Activated CD4-positive, alpha-beta T cell treated with anti-CD3 and anti-CD28 coated beads, Interleukin-2, amount 10 ng/mL, durations not matched to agents 7 days and 5 days (primary cell): ENCODE data around the gene MORN1. TPM values are rescaled to one million over a fixed set of nuclear protein-coding genes. Genes with fewer than 3 reads are reported as not detected.
A peak's percentile ranks its signal among the peaks of the same experiment; 100 is the strongest.

Experiments
- CTCF ChIA-PET: fragments of 350-600 bp; sonication (Branson Sonifier 250); formaldehyde crosslinking; loops from one replicate; lab custom pipeline; 2021; ENCODE audit warnings: antibody characterized with exemption; lab: Charles Lee
- POLR2A ChIA-PET: fragments of 350-600 bp; sonication (Branson Sonifier 250); formaldehyde crosslinking; loops from one replicate; lab custom pipeline; 2021; ENCODE audit warnings: antibody characterized with exemption; lab: Charles Lee
- DNase-seq: peaks from one replicate; pipeline ENCODE4 v3.0.0-alpha.2; 2020
- H3K27ac Mint-ChIP-seq: one replicate; pipeline ENCODE4 v1.8.0; 2021; ENCODE audit warnings: mild to moderate bottlenecking, moderate library complexity, mixed read lengths
- H3K27me3 Mint-ChIP-seq: one replicate; pipeline ENCODE4 v1.8.0; 2021; ENCODE audit warnings: mixed read lengths
- H3K36me3 Mint-ChIP-seq: one replicate; pipeline ENCODE4 v1.8.0; 2021; ENCODE audit warnings: low read depth, mixed read lengths
- H3K4me1 Mint-ChIP-seq: one replicate; pipeline ENCODE4 v1.8.0; 2021; ENCODE audit warnings: mixed read lengths
- H3K4me3 Mint-ChIP-seq: one replicate; pipeline ENCODE4 v1.8.0; 2021; ENCODE audit warnings: mild to moderate bottlenecking, moderate library complexity, mixed read lengths
- H3K9me3 Mint-ChIP-seq: one replicate; pipeline ENCODE4 v1.8.0; 2021; ENCODE audit warnings: mixed read lengths
- total RNA-seq, 2 experiments: library from RNA; stranded (reverse); gene quantifications; one replicate each; pipeline ENCODE4 v1.2.3, GENCODE V29; 2021

MORN1 gene
- total RNA-seq, 2 experiments from 2014 or later: 6.7 to 8.1 TPM

- ChIA-PET CTCF (interaction anchor here (1.1 to 2.2 kb wide), 4 partner anchors 10 to 116 kb away, joined by 3 to 6 read pairs (median 4); partner anchors contain the start of gene FAAP20), POLR2A (interaction anchor here (0.5 kb wide), 1 partner anchor 10 kb away, joined by 3 read pairs; no protein-coding TSS in a partner anchor)
- Mint-ChIP-seq H3K36me3 (peaks cover 12% of the 10 kb centered on the region), H3K4me1 (peaks cover 83% of the 10 kb centered on the region), H3K9me3 (no peaks in the 10 kb centered on the region), H3K27ac (peak overlapping the region; percentile 96), H3K27me3 (no peaks in the 10 kb centered on the region), H3K4me3 (peak overlapping the region; percentile 66)
- DNase-seq: peak; percentile 86
Observed at GRCh38 chr1:2290595-2291510, 100.5 kb downstream of the MORN1 start.

GRCh38 chr1:2290171-2290578, 101.2 kb downstream of the MORN1 start:
- Mint-ChIP-seq H3K9me3 (no peaks in the 10 kb centered on the region), H3K27me3 (no peaks in the 10 kb centered on the region), H3K36me3 (peaks cover 9% of the 10 kb centered on the region), H3K4me3 (peak overlapping the region; percentile 66), H3K27ac (peak overlapping the region; percentile 96), H3K4me1 (peaks cover 77% of the 10 kb centered on the region)
- no peak for DNase-seq
- ChIA-PET CTCF (interaction anchor here (1.1 to 2.2 kb wide), 3 partner anchors 10 to 95 kb away, joined by 3 to 6 read pairs (median 5); partner anchors contain the start of gene FAAP20), POLR2A (interaction anchor here (0.5 kb wide), 1 partner anchor 11 kb away, joined by 3 read pairs; no protein-coding TSS in a partner anchor)

GRCh38 chr1:2289607-2290006, 101.7 kb downstream of the MORN1 start:
- H3K4me3 Mint-ChIP-seq: peak overlapping the region; percentile 66
- peaks cover 9% of the 10 kb centered on the region for H3K36me3 Mint-ChIP-seq
- POLR2A ChIA-PET: no interaction called here
- peak overlapping the region; percentile 96 for H3K27ac Mint-ChIP-seq
- H3K9me3 Mint-ChIP-seq: no peaks in the 10 kb centered on the region
- DNase-seq: no peak
- H3K4me1 Mint-ChIP-seq: peaks cover 72% of the 10 kb centered on the region
- H3K27me3 Mint-ChIP-seq: no peaks in the 10 kb centered on the region
- CTCF ChIA-PET: interaction anchor here (1.1 to 2.2 kb wide), 5 partner anchors 11 to 92 kb away, joined by 3 to 7 read pairs (median 5); no protein-coding TSS in a partner anchor

- no peaks in the 10 kb centered on the region for H3K27me3 Mint-ChIP-seq
- DNase-seq: no peak
- CTCF ChIA-PET: interaction anchor here (1.1 to 1.5 kb wide), 5 partner anchors 10 to 93 kb away, joined by 3 to 7 read pairs (median 4); no protein-coding TSS in a partner anchor
- peaks cover 9% of the 10 kb centered on the region for H3K36me3 Mint-ChIP-seq
- no peaks in the 10 kb centered on the region for H3K9me3 Mint-ChIP-seq
- POLR2A ChIA-PET: no interaction called here
- peaks cover 67% of the 10 kb centered on the region for H3K4me1 Mint-ChIP-seq
- no peak overlapping the region for H3K4me3 Mint-ChIP-seq
- peak overlapping the region; percentile 76 for H3K27ac Mint-ChIP-seq
Observed at GRCh38 chr1:2288816-2289536, 102.4 kb downstream of the MORN1 start.

- Mint-ChIP-seq H3K4me3 (no peak overlapping the region), H3K27ac (peak overlapping the region; percentile 76), H3K27me3 (no peaks in the 10 kb centered on the region), H3K9me3 (no peaks in the 10 kb centered on the region), H3K4me1 (peaks cover 60% of the 10 kb centered on the region), H3K36me3 (peaks cover 9% of the 10 kb centered on the region)
- POLR2A ChIA-PET: no interaction called here
- DNase-seq: peak; percentile 50
- CTCF ChIA-PET: interaction anchor here (0.7 to 1.5 kb wide), 7 partner anchors 9 to 94 kb away, joined by 3 to 7 read pairs (median 3); no protein-coding TSS in a partner anchor
Observed at GRCh38 chr1:2288311-2288710, 103.0 kb downstream of the MORN1 start.

GRCh38 chr1:2287649-2288048, 103.7 kb downstream of the MORN1 start:
- CTCF ChIA-PET: interaction anchor here (0.7 to 1.2 kb wide), 3 partner anchors 10 to 32 kb away, joined by 3 to 4 read pairs (median 3); no protein-coding TSS in a partner anchor
- Mint-ChIP-seq H3K36me3 (peaks cover 9% of the 10 kb centered on the region), H3K27ac (peak overlapping the region; percentile 76), H3K27me3 (no peaks in the 10 kb centered on the region), H3K4me3 (no peak overlapping the region), H3K4me1 (peaks cover 54% of the 10 kb centered on the region), H3K9me3 (no peaks in the 10 kb centered on the region)
- POLR2A ChIA-PET: interaction anchor here (0.6 kb wide), 1 partner anchor 38 kb away, joined by 6 read pairs; no protein-coding TSS in a partner anchor
- no peak for DNase-seq

GRCh38 chr1:2286923-2287322, 104.4 kb downstream of the MORN1 start:
- POLR2A ChIA-PET: no interaction called here
- DNase-seq: no peak
- peaks cover 9% of the 10 kb centered on the region for H3K36me3 Mint-ChIP-seq
- H3K9me3 Mint-ChIP-seq: no peaks in the 10 kb centered on the region
- H3K4me3 Mint-ChIP-seq: no peak overlapping the region
- no peaks in the 10 kb centered on the region for H3K27me3 Mint-ChIP-seq
- CTCF ChIA-PET: interaction anchor here (0.7 kb wide), 1 partner anchor 10 kb away, joined by 5 read pairs; no protein-coding TSS in a partner anchor
- no peak overlapping the region for H3K27ac Mint-ChIP-seq
- peaks cover 47% of the 10 kb centered on the region for H3K4me1 Mint-ChIP-seq

- ChIA-PET CTCF (interaction anchor here (0.9 kb wide), 1 partner anchor 16 kb away, joined by 3 read pairs; no protein-coding TSS in a partner anchor), POLR2A (interaction anchor here (0.6 kb wide), 1 partner anchor 264 kb away, joined by 3 read pairs; no protein-coding TSS in a partner anchor)
- Mint-ChIP-seq H3K4me3 (no peak overlapping the region), H3K36me3 (peaks cover 9% of the 10 kb centered on the region), H3K9me3 (no peaks in the 10 kb centered on the region), H3K4me1 (peaks cover 27% of the 10 kb centered on the region), H3K27me3 (no peaks in the 10 kb centered on the region), H3K27ac (no peak overlapping the region)
- no peak for DNase-seq
Observed at GRCh38 chr1:2284932-2285331, 106.4 kb downstream of the MORN1 start.

GRCh38 chr1:2283991-2284895, 107.1 kb downstream of the MORN1 start:
- no peaks in the 10 kb centered on the region for H3K9me3 Mint-ChIP-seq
- ChIA-PET CTCF (no interaction called here), POLR2A (interaction anchor here (0.6 kb wide), 1 partner anchor 264 kb away, joined by 3 read pairs; no protein-coding TSS in a partner anchor)
- H3K27me3 Mint-ChIP-seq: no peaks in the 10 kb centered on the region
- no peak for DNase-seq
- no peak overlapping the region for H3K27ac Mint-ChIP-seq
- no peak overlapping the region for H3K4me3 Mint-ChIP-seq
- H3K36me3 Mint-ChIP-seq: peaks cover 9% of the 10 kb centered on the region
- H3K4me1 Mint-ChIP-seq: peaks cover 23% of the 10 kb centered on the region

- no peak overlapping the region for H3K4me3 Mint-ChIP-seq
- H3K4me1 Mint-ChIP-seq: peaks cover 16% of the 10 kb centered on the region
- H3K27me3 Mint-ChIP-seq: no peaks in the 10 kb centered on the region
- ChIA-PET POLR2A (no interaction called here), CTCF (no interaction called here)
- no peak for DNase-seq
- H3K36me3 Mint-ChIP-seq: peaks cover 7% of the 10 kb centered on the region
- H3K9me3 Mint-ChIP-seq: no peaks in the 10 kb centered on the region
- H3K27ac Mint-ChIP-seq: no peak overlapping the region
Observed at GRCh38 chr1:2283371-2283990, 107.9 kb downstream of the MORN1 start.

- H3K4me3 Mint-ChIP-seq: no peak overlapping the region
- no peak overlapping the region for H3K27ac Mint-ChIP-seq
- DNase-seq: no peak
- peaks cover 5% of the 10 kb centered on the region for H3K36me3 Mint-ChIP-seq
- CTCF ChIA-PET: no interaction called here
- POLR2A ChIA-PET: no interaction called here
- H3K27me3 Mint-ChIP-seq: no peaks in the 10 kb centered on the region
- no peaks in the 10 kb centered on the region for H3K9me3 Mint-ChIP-seq
- peaks cover 10% of the 10 kb centered on the region for H3K4me1 Mint-ChIP-seq
Observed at GRCh38 chr1:2282556-2283270, 108.6 kb downstream of the MORN1 start.
